Activated effector memory CD4-positive, alpha-beta T cell treated with anti-CD3 and anti-CD28 coated beads, Interleukin-2, amount 50 U/mL, for 16 hours (primary cell): ENCODE results near the gene ARHGAP20.

Experiments
- DNase-seq: peaks from one replicate; pipeline ENCODE4 v3.0.0-alpha.2; 2020

Gene ARHGAP20

GRCh38 chr11:110606415-110606814 is 105.8 kb downstream of the ARHGAP20 start:
- DNase-seq, result no peak

- DNase-seq, result no peak
Observed at GRCh38 chr11:110601936-110602335, 110.3 kb downstream of the ARHGAP20 start.

GRCh38 chr11:110600322-110600721 is 111.9 kb downstream of the ARHGAP20 start:
- DNase-seq, result no peak

GRCh38 chr11:110599207-110599606 is 113.0 kb downstream of the ARHGAP20 start:
- no peak for DNase-seq

GRCh38 chr11:110598725-110599124 is 113.5 kb downstream of the ARHGAP20 start:
- no peak for DNase-seq

- DNase-seq, result no peak
Observed at GRCh38 chr11:110587972-110588371, 124.3 kb downstream of the ARHGAP20 start.

GRCh38 chr11:110587129-110587528 is 125.1 kb downstream of the ARHGAP20 start:
- DNase-seq, result no peak

- DNase-seq, result no peak
Observed at GRCh38 chr11:110584150-110584549, 128.1 kb downstream of the ARHGAP20 start.

GRCh38 chr11:110582728-110583432 is 129.4 kb downstream of the ARHGAP20 start:
- DNase-seq, result no peak

- no peak for DNase-seq
Observed at GRCh38 chr11:110580571-110580970, 131.7 kb downstream of the ARHGAP20 start.

- DNase-seq, result no peak
Observed at GRCh38 chr11:110573411-110573810, 138.8 kb downstream of the ARHGAP20 start.

- DNase-seq, result no peak
Observed at GRCh38 chr11:110571081-110571720, 141.0 kb downstream of the ARHGAP20 start.

GRCh38 chr11:110566577-110566976 is 145.7 kb downstream of the ARHGAP20 start:
- DNase-seq, result no peak

GRCh38 chr11:110565357-110566336 is 146.6 kb downstream of the ARHGAP20 start:
- no peak for DNase-seq

GRCh38 chr11:110564676-110565356 is 147.4 kb downstream of the ARHGAP20 start:
- no peak for DNase-seq

- no peak for DNase-seq
Observed at GRCh38 chr11:110544779-110545178, 167.5 kb downstream of the ARHGAP20 start.

- DNase-seq, result no peak
Observed at GRCh38 chr11:110538154-110538553, 174.1 kb downstream of the ARHGAP20 start.

GRCh38 chr11:110530900-110531741 is 181.1 kb downstream of the ARHGAP20 start:
- no peak for DNase-seq

- DNase-seq, result no peak
Observed at GRCh38 chr11:110529043-110529442, 183.2 kb downstream of the ARHGAP20 start.

- no peak for DNase-seq
Observed at GRCh38 chr11:110527146-110527545, 185.1 kb downstream of the ARHGAP20 start.
